ENCODE measurements around the gene KRTAP5-4.
A peak's percentile ranks its signal among the peaks of the same experiment; 100 is the strongest.
"Not testable (repeated sequence)": the region's sequence is repeated elsewhere in the genome, so short reads cannot be mapped to it uniquely, and the experiment has no call there.

KRTAP5-4 gene

DNA sequence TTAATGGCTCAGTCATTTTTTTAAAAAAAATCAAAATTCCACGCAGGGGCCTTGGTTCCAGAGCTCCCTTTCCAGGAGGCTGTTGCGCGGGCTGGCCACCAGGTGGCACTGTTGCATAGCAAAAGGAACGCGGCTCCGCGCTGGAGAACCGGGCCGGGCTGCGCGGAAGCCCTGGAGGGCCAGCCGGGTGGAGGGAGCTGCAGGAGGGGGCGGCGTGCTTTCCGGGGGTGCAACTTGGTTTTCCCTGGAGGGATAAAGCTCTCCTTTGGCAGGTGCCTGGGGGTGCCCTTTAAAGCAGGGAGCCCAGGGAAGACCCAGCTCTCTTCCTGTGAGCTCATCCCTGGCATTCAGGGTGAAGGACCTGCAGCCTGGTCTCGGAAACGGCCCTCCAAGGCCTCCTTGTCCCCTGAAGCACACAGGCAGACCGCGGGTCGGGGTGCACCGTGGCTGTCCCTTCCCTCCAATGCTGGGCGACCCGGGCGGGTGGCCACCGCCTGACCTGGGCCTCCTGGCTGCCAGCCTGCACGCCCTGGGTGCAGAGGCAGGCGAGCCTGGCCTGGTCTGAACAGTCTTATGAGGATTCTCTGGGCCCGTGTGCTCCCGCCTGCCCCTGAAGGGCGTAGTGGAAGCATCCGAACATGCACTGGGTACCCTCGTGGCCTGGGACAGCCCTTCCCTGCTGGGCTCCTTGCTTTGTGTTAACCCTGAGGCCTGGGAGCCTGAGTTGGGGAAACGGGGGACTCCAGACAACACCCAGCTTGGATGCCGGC lies 31.0 kb upstream of the KRTAP5-4 start:
- FAIRE-seq = no peak

- no peak for FAIRE-seq
Measured at GRCh38 chr11:1652442-1652770, 30.5 kb upstream of the KRTAP5-4 start.

- no peak for FAIRE-seq
Measured at GRCh38 chr11:1652026-1652425, 30.1 kb upstream of the KRTAP5-4 start.

GRCh38 chr11:1651411-1651980 lies 29.6 kb upstream of the KRTAP5-4 start:
- FAIRE-seq = no peak

- no peak for FAIRE-seq
Measured at GRCh38 chr11:1650918-1651262, 29.0 kb upstream of the KRTAP5-4 start.

DNA sequence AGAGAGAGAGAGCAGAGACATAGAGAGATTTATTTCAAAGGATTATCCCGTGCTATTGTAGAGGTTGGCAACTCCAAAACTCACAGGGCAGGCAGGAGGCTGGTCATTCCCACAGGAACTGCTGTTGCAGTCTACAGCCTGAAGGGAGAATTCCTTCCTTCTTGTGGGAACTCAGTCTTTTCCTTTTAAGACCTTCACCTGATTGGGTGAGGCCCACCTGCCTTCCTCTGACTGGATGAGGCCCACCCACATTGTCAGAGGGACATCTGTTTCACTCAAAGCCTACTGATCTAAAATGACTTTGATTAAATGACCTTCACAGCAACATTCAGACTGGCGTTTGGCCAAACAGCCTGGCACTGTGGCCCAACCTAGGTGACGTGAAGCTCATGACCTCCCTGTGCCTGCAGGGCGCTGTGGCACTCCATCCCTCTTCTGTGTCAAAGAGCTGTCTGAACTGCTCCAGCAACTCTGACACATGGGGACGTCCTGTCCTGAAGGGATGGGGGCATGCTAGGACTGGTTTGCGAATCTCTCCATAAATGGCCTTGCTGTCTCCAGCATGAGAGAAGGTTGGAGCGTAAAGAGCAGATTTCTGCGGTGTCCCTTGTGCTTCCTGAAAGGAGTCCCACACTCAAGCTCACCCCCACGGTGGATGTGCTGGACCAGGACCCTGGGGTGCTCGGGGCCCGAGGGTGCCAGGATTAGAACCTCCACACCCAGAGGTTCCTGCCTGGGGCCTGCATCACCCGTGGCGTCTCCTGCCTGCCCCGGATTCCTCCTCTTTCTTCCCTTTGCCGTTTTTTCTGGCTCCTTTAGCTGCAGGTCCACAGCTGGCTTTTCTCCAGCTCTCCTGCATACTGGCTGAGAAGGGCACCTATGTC lies 28.3 kb upstream of the KRTAP5-4 start:
- no peak for FAIRE-seq

DNA sequence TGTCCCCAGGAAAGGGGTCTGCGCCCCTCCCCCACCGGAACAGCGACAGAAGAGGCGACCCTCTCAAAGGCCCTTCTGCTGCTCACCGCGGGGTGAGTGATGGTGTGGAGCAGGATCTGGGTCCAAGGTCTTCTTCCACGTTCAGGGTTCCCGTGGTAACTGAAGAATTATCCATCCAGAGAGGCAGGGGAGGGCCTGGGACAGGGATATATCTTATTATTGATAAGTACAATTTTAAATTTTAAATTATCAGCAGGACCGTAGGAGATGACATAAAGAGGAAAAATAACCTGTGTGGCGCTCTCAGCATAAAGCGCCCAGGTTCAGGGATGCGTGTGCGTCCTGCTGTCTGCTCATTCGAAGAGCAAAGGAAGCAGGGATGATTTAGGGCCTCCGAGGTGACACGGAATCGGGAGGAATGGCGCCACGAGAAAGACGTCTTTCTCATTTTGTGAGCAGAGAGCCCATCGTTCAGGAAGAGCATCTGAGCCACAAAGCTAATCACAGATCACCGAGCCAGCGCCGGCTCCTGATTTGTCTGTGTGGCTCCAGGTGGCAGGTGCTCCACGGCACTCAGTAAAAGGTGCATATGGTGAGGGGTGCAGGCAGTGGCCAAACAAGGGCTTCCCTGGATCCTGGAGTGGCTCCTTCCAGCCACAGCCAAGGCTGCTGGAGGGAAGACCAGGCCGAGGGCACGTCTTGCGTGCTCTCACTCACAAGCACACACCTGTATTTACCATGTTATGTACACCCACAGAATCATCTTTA lies 26.9 kb upstream of the KRTAP5-4 start:
- no peak for FAIRE-seq

DNA sequence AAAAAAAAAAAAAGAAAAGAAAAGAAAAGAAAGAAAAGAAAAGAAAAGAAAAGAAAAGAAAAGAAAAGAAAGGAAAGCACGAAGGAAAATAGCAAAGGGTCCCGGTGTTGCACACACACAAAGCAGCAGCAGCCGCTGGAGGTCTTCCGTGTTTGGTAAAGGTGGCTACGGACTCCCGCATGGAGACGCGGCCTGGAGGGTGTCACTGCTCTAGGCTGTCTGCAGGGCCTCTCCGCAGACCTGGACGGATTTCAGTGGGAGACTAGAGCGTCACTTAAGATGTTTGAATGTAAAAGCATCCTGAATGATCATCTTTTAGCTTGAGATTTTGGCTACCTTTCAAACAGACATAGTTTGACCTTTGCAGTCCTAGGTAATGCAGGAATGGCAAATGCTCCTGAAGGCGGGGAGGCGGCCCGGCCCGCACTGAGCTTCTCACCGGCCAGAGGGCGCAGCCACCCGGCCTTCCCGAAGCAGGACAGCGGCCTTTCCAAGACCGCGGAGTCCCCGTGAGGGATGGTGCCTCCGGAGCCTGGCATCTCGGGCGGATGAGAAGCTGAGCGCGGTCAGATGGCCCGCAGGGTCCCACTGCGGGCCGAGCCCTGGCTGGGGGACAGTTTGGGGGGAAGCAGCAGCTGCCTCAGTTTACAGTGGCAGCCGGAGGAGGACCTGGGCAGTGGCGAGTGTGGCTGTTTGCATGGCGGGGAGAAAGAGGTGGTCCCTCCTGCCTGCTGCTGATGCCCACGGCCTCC lies 26.1 kb upstream of the KRTAP5-4 start:
- no peak for FAIRE-seq

- not testable (repeated sequence) for FAIRE-seq
Measured at GRCh38 chr11:1646540-1646939, 24.6 kb upstream of the KRTAP5-4 start.

DNA sequence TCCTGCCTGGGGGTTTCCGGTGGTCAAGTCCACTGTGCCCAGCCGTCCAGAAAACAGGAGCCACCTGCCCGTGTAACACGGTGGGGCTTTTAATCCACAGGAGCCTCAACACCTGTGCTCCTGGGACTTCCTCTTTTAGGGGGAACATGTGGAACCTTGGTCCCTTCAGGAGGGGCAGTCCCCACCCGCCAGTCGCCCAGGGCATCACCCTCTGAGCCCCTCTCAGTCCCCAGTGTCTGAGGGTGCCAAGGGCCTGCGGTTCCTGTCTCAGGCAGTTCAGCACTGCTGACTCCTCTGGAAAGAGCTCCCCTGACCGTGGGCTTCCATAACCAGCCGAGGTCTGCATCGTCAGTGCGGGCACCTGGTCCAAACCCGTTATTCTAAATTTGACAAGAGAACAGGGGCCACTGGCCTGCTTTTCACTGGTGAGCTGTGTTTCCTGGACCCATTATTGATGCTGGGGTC lies 23.5 kb upstream of the KRTAP5-4 start:
- no peak for FAIRE-seq

GRCh38 chr11:1644601-1645356 lies 22.8 kb upstream of the KRTAP5-4 start:
- no peak for FAIRE-seq

- no peak for FAIRE-seq
Measured at GRCh38 chr11:1643146-1643690, 21.3 kb upstream of the KRTAP5-4 start.

- no peak for FAIRE-seq
Measured at GRCh38 chr11:1642288-1643145, 20.6 kb upstream of the KRTAP5-4 start.

GRCh38 chr11:1641096-1641495 lies 19.2 kb upstream of the KRTAP5-4 start:
- no peak for FAIRE-seq

DNA sequence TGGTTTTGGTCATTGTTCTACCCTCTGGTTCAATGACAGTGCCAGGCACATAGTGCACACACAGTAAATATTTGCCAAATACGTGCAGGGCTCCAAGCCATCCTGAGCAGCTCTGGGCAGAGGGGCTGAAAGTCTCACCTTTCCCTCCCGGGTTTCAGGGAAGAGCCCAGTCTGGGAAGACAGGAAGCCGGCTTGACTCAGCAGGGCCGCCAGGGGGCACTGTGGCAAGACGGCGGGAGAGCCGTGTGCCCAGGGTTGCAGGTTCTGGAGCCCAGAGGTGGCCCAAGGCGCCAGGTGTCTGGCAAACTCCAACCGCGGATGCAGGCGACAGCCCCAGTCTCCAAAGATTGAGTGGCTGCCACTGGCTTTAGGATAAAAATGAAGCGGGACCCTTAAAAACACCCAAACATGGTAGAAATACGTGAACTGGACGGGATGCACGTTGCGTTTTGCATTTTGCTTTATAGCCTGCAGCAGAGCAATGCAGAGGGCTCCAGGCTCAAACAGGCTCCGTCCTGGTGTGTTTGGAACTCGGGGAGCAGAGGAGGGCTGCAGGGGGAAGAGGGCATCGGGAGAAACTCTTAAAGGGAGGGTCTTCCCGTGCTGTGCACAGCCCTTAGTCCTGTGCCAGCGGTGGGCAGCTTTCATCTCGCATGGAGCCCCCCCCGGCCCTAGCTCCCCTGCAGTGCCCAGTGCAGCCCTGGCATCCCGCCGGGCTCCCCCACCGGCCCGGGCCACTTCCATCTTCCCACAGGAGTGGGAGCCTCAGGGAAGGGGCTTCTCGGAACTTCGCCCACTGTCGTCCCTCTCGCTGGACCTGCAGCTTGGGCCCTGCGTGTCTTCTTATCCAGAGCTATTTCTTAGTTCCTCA lies 18.4 kb upstream of the KRTAP5-4 start:
- FAIRE-seq = no peak

DNA sequence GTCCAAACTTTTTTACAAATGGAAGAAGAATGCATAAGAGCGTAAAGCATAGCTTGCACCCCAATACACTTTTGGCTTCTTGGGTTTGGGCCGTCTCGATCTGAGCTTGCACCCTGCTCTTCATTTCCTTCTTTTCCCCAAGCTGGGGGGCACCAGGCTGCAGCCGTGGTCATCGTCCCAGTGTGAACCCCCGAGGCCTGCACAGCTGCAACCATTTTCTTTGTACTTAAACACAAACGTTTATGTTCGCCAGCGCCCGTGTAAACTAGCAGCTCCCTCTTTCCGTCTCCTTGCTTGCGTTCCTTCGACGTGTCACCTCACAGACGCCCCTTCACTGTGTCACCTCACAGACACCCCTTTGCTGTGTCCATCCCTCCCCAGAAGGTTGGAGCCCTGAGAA lies 17.7 kb upstream of the KRTAP5-4 start:
- FAIRE-seq = no peak

DNA sequence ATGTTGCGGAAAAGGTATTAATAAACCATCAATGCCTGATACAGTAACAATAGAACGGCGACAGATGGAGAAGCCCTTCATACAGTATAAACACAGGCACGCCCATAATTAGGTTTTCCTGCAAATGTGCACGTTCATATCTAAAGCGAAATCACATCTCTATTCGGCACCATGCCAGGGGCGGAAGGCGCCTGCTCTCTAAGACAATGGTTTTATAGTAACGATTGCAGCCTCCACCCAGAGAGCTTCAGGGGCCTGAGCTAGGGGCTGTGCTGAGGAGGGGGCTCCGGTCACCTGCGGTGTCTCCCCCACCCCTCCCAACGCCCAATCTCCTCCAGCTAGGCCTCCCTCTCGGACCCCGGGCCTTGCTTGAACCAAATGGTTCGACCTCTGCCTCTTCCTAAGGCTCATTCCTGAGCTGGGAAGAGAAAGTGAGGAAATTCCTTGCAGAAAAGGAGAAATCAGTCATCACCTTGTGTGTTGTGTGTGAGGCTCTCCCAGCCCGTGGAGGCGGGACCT lies 17.2 kb upstream of the KRTAP5-4 start:
- FAIRE-seq = no peak

- no peak for FAIRE-seq
Measured at GRCh38 chr11:1638344-1638743, 16.4 kb upstream of the KRTAP5-4 start.

- peak; percentile 76 for FAIRE-seq
Measured at GRCh38 chr11:1637628-1638027, 15.7 kb upstream of the KRTAP5-4 start.

Measured in G401.6 (cell line).